Measurements from ENCODE around the gene GFER. TPM values are rescaled to one million over a fixed set of nuclear protein-coding genes. Genes with fewer than 3 reads are reported as not detected.

Gene GFER
- total and polyA plus RNA-seq, 9 of the 15 experiments (the other 6 are each of a cell fraction or from before 2014, with no cell fraction given) = 4.3 to 53.7 (median 19.8) TPM

- TF ChIP-seq ZNF197 (CRISPR knock-in tag; IDR thresholded peaks at IDR 0.05; ENCODE audit: low read depth) = peak; percentile 94
- TF ChIP-seq KDM4B (IDR thresholded peaks at IDR 0.05; ENCODE audit: borderline replicate concordance in 2 of 2, low read depth in 1 of 2) = 0 out of 4 replicates have a peak, but pooled peaks of 1 of the 2 experiments have one; percentile 16
- TF ChIP-seq MBD1 (CRISPR knock-in tag; IDR thresholded peaks at IDR 0.05) = no peak
- TF ChIP-seq SRF (CRISPR knock-in tag; IDR thresholded peaks at IDR 0.05) = no peak
- no peak for TF ChIP-seq SIRT6 (IDR thresholded peaks at IDR 0.05; ENCODE audit: low read depth, low read length)
- no peak for TF ChIP-seq SMARCA5 (IDR thresholded peaks at IDR 0.05)
- peak; percentile 50; the same call in 1 of the 2 replicates for TF ChIP-seq ZNF609 (CRISPR knock-in tag; IDR thresholded peaks at IDR 0.05; ENCODE audit: borderline replicate concordance)
- no peak for TF ChIP-seq MEF2D (tag; conservative IDR thresholded peaks at IDR 0.05; ENCODE audit: low read depth)
- TF ChIP-seq HNRNPH1 (optimal IDR thresholded peaks at IDR 0.05; ENCODE audit: low read depth, low read length) = no peak
- no peak for TF ChIP-seq ZNF785 (CRISPR knock-in tag; IDR thresholded peaks at IDR 0.05)
- TF ChIP-seq ZNF23 (CRISPR knock-in tag; IDR thresholded peaks at IDR 0.05) = no peak
- TF ChIP-seq MAFF (IDR thresholded peaks at IDR 0.05; ENCODE audit: low read length) = no peak
- TF ChIP-seq ZBTB49 (CRISPR knock-in tag; IDR thresholded peaks at IDR 0.05; ENCODE audit: borderline replicate concordance) = no peak
- TF ChIP-seq ZNF79 (CRISPR knock-in tag; IDR thresholded peaks at IDR 0.05; ENCODE audit: low read depth) = no peak
- no peak for TF ChIP-seq ZNF695 (CRISPR knock-in tag; IDR thresholded peaks at IDR 0.05)
- TF ChIP-seq ZNF232 (CRISPR knock-in tag; IDR thresholded peaks at IDR 0.05) = no peak
- no peak for TF ChIP-seq CBX5 (IDR thresholded peaks at IDR 0.05; ENCODE audit: borderline replicate concordance, low read depth)
- peak; percentile 31; the same call in 1 of the 2 replicates for TF ChIP-seq USF1 (CRISPR knock-in tag; IDR thresholded peaks at IDR 0.05)
Observed at GRCh38 chr16:1983544-1984346, at the start of gene GFER (continued).
